K562 (cell line): Measurements from ENCODE around the gene C18orf32. TPM values are rescaled to one million over a fixed set of nuclear protein-coding genes. Genes with fewer than 3 reads are reported as not detected.

Experiments
- ATAC-seq: fragments of 200-7000 bp; cut with Tn5 transposase; 3 replicates; pipeline ENCODE4 v1.9.1; 2020; ENCODE audit warnings: moderate library complexity
- BruUV-seq: library from RNA; stranded (reverse); fragments of 400-500 nt; replicated peaks from 2 replicates; lab custom pipeline; 2021; lab: Mats Ljungman, UMichigan
- CTCF ChIA-PET: fragments of 300-600 bp; formaldehyde crosslinking; extraction: SDS; loops from one replicate; lab custom pipeline; 2021; ENCODE audit warnings: low intra/inter-chr PET ratio; lab: Yijun Ruan, JAX
- POLR2A ChIA-PET: fragments of 300-600, 350-650 bp; sonication (Branson Sonifier 250); formaldehyde crosslinking; extraction: SDS; loops from one replicate; lab custom pipeline; 2021; ENCODE audit warnings: antibody characterized with exemption, inconsistent platforms; lab: Yijun Ruan, JAX
- DNase-seq, 4 experiments: peaks; one replicate each; pipeline versions ENCODE4 v3.0.0 to v3.0.0-alpha.2; 2011 to 2018; ENCODE audit warnings: low spot score in 3 of 4, mixed read lengths in 3 of 4; ENCODE audit errors: extremely low read depth in 1 of 4
- FAIRE-seq: peaks from 2 replicates; lab custom pipeline; 2011; peaks lifted over from hg19 to GRCh38; lab: Jason Lieb, UNC
- H2AFZ ChIP-seq: 2 replicates; pipeline ENCODE4 v1.6.0; 2011; ENCODE audit warnings: low read depth, low read length, control low read depth, inconsistent platforms
- H3K27ac ChIP-seq: fragments of 200-600 bp; 3 replicates; pipeline ENCODE4 v1.8.0; 2011; ENCODE audit warnings: low read depth, mild to moderate bottlenecking, control low read depth, inconsistent platforms, low read length, moderate library complexity, mixed read lengths; ENCODE audit errors: extremely low read depth
- H3K27me3 ChIP-seq, 2 experiments: fragments of 300-600 bp in 1 of 2; 2 replicates in 1 of 2; 3 replicates in 1 of 2; pipeline versions ENCODE4 v1.6.0 to v1.8.0; 2011; ENCODE audit warnings: inconsistent platforms in 2 of 2, low read length in 2 of 2, mild to moderate bottlenecking in 1 of 2, mixed read lengths in 1 of 2, moderate library complexity in 1 of 2; ENCODE audit not compliant: control insufficient read depth in 2 of 2, insufficient read depth in 2 of 2
- H3K36me3 ChIP-seq: fragments of 300-600 bp; 3 replicates; pipeline ENCODE4 v1.8.0; 2011; ENCODE audit warnings: mild to moderate bottlenecking, low read length, inconsistent platforms; ENCODE audit not compliant: control insufficient read depth, insufficient read depth
- H3K4me1 ChIP-seq, 2 experiments: fragments of 200-600 bp in 1 of 2; replicated peaks in 1 of 2; 2 replicates in 1 of 2; 3 replicates in 1 of 2; pipeline versions ENCODE4 v1.5.1 to v1.8.0; 2011; ENCODE audit warnings: inconsistent platforms in 2 of 2, low read length in 2 of 2, mild to moderate bottlenecking in 1 of 2, mixed read lengths in 1 of 2, moderate library complexity in 1 of 2; ENCODE audit not compliant: control insufficient read depth in 2 of 2, insufficient read depth in 2 of 2
- H3K4me2 ChIP-seq: 2 replicates; pipeline ENCODE4 v1.6.1; 2011; ENCODE audit warnings: low read length, control low read depth, inconsistent platforms, mixed read lengths; ENCODE audit not compliant: insufficient read depth
- H3K4me3 ChIP-seq: fragments of 200-600 bp; sonication (generic), shearing (Covaris generic); 2 replicates; pipeline ENCODE4 v1.5.1; 2016; ENCODE audit warnings: control low read depth, inconsistent platforms
- H3K79me2 ChIP-seq: fragments of 200-600 bp; 3 replicates; pipeline ENCODE4 v1.8.0; 2011; ENCODE audit warnings: low read length, inconsistent platforms; ENCODE audit not compliant: control insufficient read depth, insufficient read depth
- H3K9ac ChIP-seq, 2 experiments: 2 replicates each; pipeline versions ENCODE4 v1.6.0 to v1.6.1; 2011; ENCODE audit warnings: low read depth in 2 of 2, low read length in 2 of 2, control low read depth in 1 of 2, inconsistent platforms in 1 of 2, mild to moderate bottlenecking in 1 of 2, mixed read lengths in 1 of 2; ENCODE audit not compliant: insufficient read depth in 1 of 2
- H3K9me1 ChIP-seq: one replicate; pipeline ENCODE4 v1.6.0; 2011; ENCODE audit warnings: inconsistent platforms, mild to moderate bottlenecking, low read length, moderate library complexity; ENCODE audit not compliant: control insufficient read depth, insufficient read depth
- H3K9me3 ChIP-seq: replicated peaks from 2 replicates; pipeline ENCODE4 v1.5.1; 2011; ENCODE audit warnings: low read depth, low read length, inconsistent platforms; ENCODE audit not compliant: control insufficient read depth, insufficient read depth
- H4K20me1 ChIP-seq: replicated peaks from 2 replicates; pipeline ENCODE4 v1.6.1; 2011; ENCODE audit warnings: low read length, inconsistent platforms, mixed read lengths; ENCODE audit not compliant: control insufficient read depth, insufficient read depth
- CEBPB ChIP-seq: fragments of 450-650 bp; IDR thresholded peaks from 2 replicates; pipeline ENCODE4 v1.6.1; 2016; ENCODE audit warnings: missing genetic modification characterization, missing compliant biosample characterization
- CEBPG ChIP-seq, 3 experiments: fragments of 200-800 bp in 1 of 3; sonication (Bioruptor generic) in 1 of 3; sonication (generic) in 1 of 3; formaldehyde crosslinking in 1 of 3; IDR thresholded peaks in 2 of 3; conservative IDR thresholded peaks in 1 of 3; 2 replicates each; pipeline versions ENCODE4 v1.6.1 to v1.8.0; 2016 to 2022; ENCODE audit warnings: missing compliant biosample characterization in 2 of 3, missing genetic modification characterization in 2 of 3, mild to moderate bottlenecking in 1 of 3, missing genetic modification reagents in 1 of 3
- HNRNPH1 ChIP-seq: fragments of 200-400 bp; formaldehyde crosslinking; optimal IDR thresholded peaks from 2 replicates; pipeline ENCODE3; 2017; ENCODE audit warnings: low read depth, mild to moderate bottlenecking, low read length, moderate library complexity
- SP1 ChIP-seq: sonication (generic); formaldehyde crosslinking; IDR thresholded peaks from 2 replicates; pipeline ENCODE4 v1.8.1; 2022; ENCODE audit warnings: mild to moderate bottlenecking, missing genetic modification reagents
- TCF7 ChIP-seq: sonication (generic); IDR thresholded peaks from 2 replicates; pipeline ENCODE4 v1.6.1; 2016; ENCODE audit warnings: antibody characterized with exemption, borderline replicate concordance
- YBX1 ChIP-seq: fragments of 450-650 bp; IDR thresholded peaks from 2 replicates; pipeline ENCODE4 v1.7.1; 2016; ENCODE audit warnings: mild to moderate bottlenecking
- WGBS: fragments of 100-300 bp; shearing (Covaris generic); methylation state at CpG from one replicate; pipeline ENCODE4 v1.1.6; 2016; ENCODE audit warnings: low coverage, mixed read lengths; ENCODE audit not compliant: insufficient coverage; ENCODE audit errors: missing lambda C conversion rate; 5-methylcytosine and 5-hydroxymethylcytosine counted together
- in situ Hi-C: fragments of 300-500 bp; cut with MboI; formaldehyde crosslinking; loops from 4 replicates; pipeline ENCODE4 v1.15.0; 2018; ENCODE audit warnings: inconsistent platforms, mixed read lengths
- intact Hi-C: fragments of 100-400 bp; cut with micrococcal nuclease; formaldehyde crosslinking; loops from 2 replicates; pipeline ENCODE4 v1.14.2; 2022
- polyA plus RNA-seq, 8 experiments: library from polyadenylated mRNA; depleted of rRNA in 4 of 8; stranded (reverse) in 5 of 8; unstranded in 3 of 8; fragments of >200 nt; fragmentation: Nextera tagmentation in 2 of 8; fragmentation: Illumina TruSeq in 1 of 8; extraction: Ambion mirVana in 2 of 8; extraction: Trizol in 1 of 8; gene quantifications; 2 replicates each; pipeline versions ENCODE4 v1.2.1 to v1.2.3, GENCODE V29; 2011 to 2014; ENCODE audit warnings: inconsistent platforms in 1 of 8, missing spikeins in 1 of 8
- total RNA-seq, 7 experiments: library from RNA; depleted of rRNA in 6 of 7; stranded (reverse); fragments of >200 nt in 6 of 7; fragmentation: Illumina TruSeq in 2 of 7; extraction: Trizol in 2 of 7; gene quantifications; 2 replicates each; pipeline versions ENCODE4 v1.2.1 to v1.2.3, GENCODE V29; 2011 to 2021; ENCODE audit warnings: low replicate concordance in 1 of 7

The C18orf32 gene
- total and polyA plus RNA-seq, 9 of the 15 experiments (the other 6 are each of a cell fraction or from before 2014, with no cell fraction given) = 8.5 to 35.0 (median 20.4) TPM

DNA sequence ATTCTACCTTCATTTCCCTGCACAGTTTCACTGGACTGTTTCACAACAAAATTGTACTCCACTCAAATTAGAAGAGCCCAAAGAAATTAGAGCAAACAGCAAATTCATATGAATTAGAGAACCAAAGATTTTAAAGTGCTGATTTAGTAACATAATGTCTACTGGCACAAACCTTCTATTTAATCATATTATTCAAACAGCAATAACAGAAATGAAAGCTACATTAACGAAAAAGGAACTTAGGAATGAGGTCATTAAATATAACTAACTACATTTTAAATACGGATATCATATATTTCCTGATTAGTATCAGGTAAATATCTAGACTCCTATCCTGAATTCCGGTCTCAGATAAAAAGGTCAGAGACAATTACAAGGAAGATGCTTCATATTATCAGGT is 5.1 kb downstream of the C18orf32 start (continued):
- TF ChIP-seq YBX1 (no peak), SP1 (no peak)
- TF ChIP-seq, all 486 proteins: peak for 0

DNA sequence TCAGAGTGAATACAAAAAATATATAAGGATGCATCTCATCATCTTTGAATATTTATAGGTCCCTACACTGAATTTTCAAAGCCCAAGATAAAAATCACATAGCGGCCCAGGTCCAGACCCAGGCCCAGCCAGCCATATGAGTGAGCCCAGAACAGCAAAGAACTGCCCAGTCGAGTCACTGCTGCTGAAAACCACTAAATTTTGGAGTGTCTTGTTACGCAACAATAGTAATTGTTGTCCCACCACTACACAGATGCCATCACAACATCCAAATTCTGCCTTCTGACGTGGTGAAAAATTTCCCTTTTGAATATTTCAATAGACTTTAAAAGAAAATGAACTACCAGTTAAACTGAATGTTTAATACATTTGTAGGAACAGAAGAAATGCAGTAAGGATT is 5.7 kb downstream of the C18orf32 start:
- in situ Hi-C loops = no loop called here
- Histone ChIP-seq H3K4me2 (no peak overlapping the region), H3K9ac (no peak overlapping the region), H2AFZ (no peak overlapping the region), H3K9me3 (no peaks in the 10 kb centered on the region), H3K4me3 (no peak overlapping the region), H3K27ac (no peak overlapping the region), H4K20me1 (no peaks in the 10 kb centered on the region), H3K79me2 (peaks cover 23% of the 10 kb centered on the region), H3K27me3 (no peaks in the 10 kb centered on the region), H3K36me3 (peaks cover 35% of the 10 kb centered on the region; the same call in 2 of the 3 replicates), H3K4me1 (peaks cover 0 to 18% of the 10 kb centered on the region in 2 experiments; a peak in 3 of 5 replicates), H3K9me1 (no peaks in the 10 kb centered on the region)
- ChIA-PET POLR2A (no interaction called here), CTCF (no interaction called here)
- ATAC-seq = no peak
- no peak for FAIRE-seq
- DNase-seq = no peak
- no TSS peak for BruUV-seq
- no peak for TF ChIP-seq HNRNPH1
- no peak for TF ChIP-seq CEBPG (CRISPR knock-in tag; IDR thresholded peaks at IDR 0.05)
- TF ChIP-seq CEBPG (tag; conservative IDR thresholded peaks at IDR 0.05 in 1 of 2, IDR thresholded peaks at IDR 0.05 in 1 of 2) = peak; percentile 63 to 86; a peak in 3 of 4 replicates
- TF ChIP-seq CEBPB (tag) = peak; percentile 88
- TF ChIP-seq TCF7 = no peak
- 74% methylated on average over 3 of the region's 4 CpGs for WGBS
- intact Hi-C loops = no loop called here
